Heart left ventricle (tissue), 16 donors: ENCODE results near the gene PSMF1. TPM values are rescaled to one million over a fixed set of nuclear protein-coding genes. Genes with fewer than 3 reads are reported as not detected.

ENCODE experiments used
- ATAC-seq, 4 donors: fragments of 200-7000 bp; cut with Tn5 transposase; one replicate each; pipeline ENCODE4 v1.9.1; 2020 to 2022; ENCODE audit warnings: moderate library complexity in 4 of 4, mild to moderate bottlenecking in 3 of 4, moderate number of reproducible peaks in 1 of 4
- DNase-seq, 5 donors: peaks; one replicate each; pipeline ENCODE4 v3.0.0-alpha.2; 2020
- H3K27ac ChIP-seq, 12 donors: fragments of 200-600 bp; sonication (generic) in 4 of 12; one replicate each; pipeline versions ENCODE4 v1.5.0 to v1.8.0; 2016 to 2022; ENCODE audit warnings: mild to moderate bottlenecking in 2 of 12
- H3K27me3 ChIP-seq, 9 donors: fragments of 200-600 bp; sonication (generic) in 2 of 9; one replicate each; pipeline versions ENCODE4 v1.5.1 to v1.8.0; 2016 to 2022; ENCODE audit warnings: mild to moderate bottlenecking in 3 of 9
- H3K36me3 ChIP-seq, 9 donors: fragments of 200-600 bp; sonication (generic) in 2 of 9; one replicate each; pipeline versions ENCODE4 v1.5.0 to v1.8.0; 2018 to 2022; ENCODE audit warnings: mild to moderate bottlenecking in 2 of 9
- H3K4me1 ChIP-seq, 12 donors: fragments of 200-600 bp; sonication (generic) in 4 of 12; one replicate each; pipeline versions ENCODE4 v1.5.0 to v1.8.0; 2016 to 2022; ENCODE audit warnings: mild to moderate bottlenecking in 3 of 12
- H3K4me3 ChIP-seq, 12 donors: fragments of 200-600 bp; sonication (generic) in 4 of 12; one replicate each; pipeline versions ENCODE4 v1.5.0 to v1.8.0; 2017 to 2022; ENCODE audit warnings: mild to moderate bottlenecking in 9 of 12, moderate library complexity in 4 of 12
- H3K9me3 ChIP-seq, 12 donors: fragments of 200-600 bp; sonication (generic) in 4 of 12; one replicate each; pipeline versions ENCODE4 v1.5.0 to v1.8.0; 2016 to 2022; ENCODE audit warnings: mild to moderate bottlenecking in 1 of 12
- CTCF ChIP-seq, 12 donors: fragments of 200-600 bp; sonication (generic) in 4 of 12; IDR thresholded peaks; one replicate each; pipeline versions ENCODE4 v1.5.0 to v1.8.0; 2018 to 2022; ENCODE audit warnings: antibody characterized with exemption in 12 of 12, mild to moderate bottlenecking in 5 of 12
- POLR2A ChIP-seq, 2 donors: fragments of 450-650 bp; IDR thresholded peaks; one replicate each; pipeline ENCODE4 v1.6.1; 2017; ENCODE audit warnings: antibody characterized with exemption in 2 of 2, mild to moderate bottlenecking in 2 of 2, moderate library complexity in 2 of 2
- WGBS, 4 donors: extraction: QIAGEN DNeasy Blood & Tissue Kit in 2 of 4; methylation state at CpG; one replicate each; pipeline versions ENCODE4 v1.1.5 to v1.1.7; 2013 to 2018; 5-methylcytosine and 5-hydroxymethylcytosine counted together
- intact Hi-C, 10 donors: fragments of 100-400 bp; cut with DNase I; formaldehyde crosslinking; loops; one replicate each; pipeline versions ENCODE4 v1.11.1 to v1.14.2; 2022
- polyA plus RNA-seq, 2 donors: library from polyadenylated mRNA; stranded (reverse); fragments of 200-250 nt; gene quantifications; one replicate each; pipeline ENCODE4 v1.2.3, GENCODE V29; 2013
- total RNA-seq, 9 donors: library from RNA; depleted of rRNA in 2 of 9; stranded (reverse); fragments of >200 nt in 2 of 9; fragmentation: NEBNext Ultra II Directional in 3 of 9; extraction: Animal tissue kit (Norgen Biotek cat#: 25700) in 3 of 9; gene quantifications; one replicate each; pipeline versions ENCODE4 v1.1.0 to v1.2.4, GENCODE V29; 2016 to 2023
- donor health status: ischemic (EF 13 %, LVEDD 7.1; RV severe dilation, severe dysfunction).
- donor health status: healthy with polysubstance abuse.
- donor health status: DM: no; HTN: yes; CAD: no.
- donor health status: DM: no; HTN: no; CAD: no.
- donor health status: ischemic (EF 25% LVEDD 6.9; RV normal size, moderate dysfunction).
- donor health status: ischemic (EF 25% LVEDD 5.7; RV mildly dilated, moderate dysfunction).
- donor health status: healthy.
- donor health status: DM: yes; HTN: yes; CAD: no.
- donor health status: ischemic (EF 35%, LVEDD 5.7; RV mildly dilated, moderate dysfunction).
- donor health status: nonischemic (EF 11% LVEDD 7.7; RV severe dilation, severe dysfunction).
- donor health status: DM: yes; HTN: yes; CAD: no.
- donor health status: PGD.
- donor health status: ischemic (EF 29% LVEDD 5.4; RV normal size, mild dysfunction).
- donor health status: nonischemic (EF 23%, LVEDD 6.1; RV moderate dilation, normal function).

Gene PSMF1
- total and polyA plus RNA-seq, 11 donors: 24.6 to 184 (median 133) TPM

GRCh38 chr20:1174787-1175186 is 56.4 kb downstream of the PSMF1 start:
- no peak for TF ChIP-seq CTCF (IDR thresholded peaks at IDR 0.05)
- TF ChIP-seq POLR2A (IDR thresholded peaks at IDR 0.05): no peak
- Histone ChIP-seq H3K27ac (no peak overlapping the region), H3K36me3 (peaks cover 0 to 57% (median 46%) of the 10 kb centered on the region in 9 donors), H3K4me1 (no peaks in the 10 kb centered on the region), H3K9me3 (no peaks in the 10 kb centered on the region), H3K4me3 (no peak overlapping the region), H3K27me3 (no peaks in the 10 kb centered on the region)
- DNase-seq (no peak), ATAC-seq (no peak)
- 87 to 91% (median 90%) methylated on average over 8 of the region's 8 CpGs for WGBS, 4 donors
- intact Hi-C loops: loop anchor here in 1 of 10 donors (5.0 kb wide), 1 partner anchor 38 kb away; no protein-coding TSS in a partner anchor

- no peak overlapping the region for H3K4me3 ChIP-seq
- intact Hi-C loops: loop anchor here in 1 of 10 donors (5.0 kb wide), 1 partner anchor 35 kb away; no protein-coding TSS in a partner anchor
- peak in 2 of 12 donors; percentile 7 to 16 for TF ChIP-seq CTCF (IDR thresholded peaks at IDR 0.05)
- no peak for TF ChIP-seq POLR2A (IDR thresholded peaks at IDR 0.05)
- no peaks in the 10 kb centered on the region for H3K9me3 ChIP-seq
- 80 to 91% (median 84%) methylated on average over 5 of the region's 5 CpGs for whole genome bisulfite sequencing, 4 donors
- no peaks in the 10 kb centered on the region for H3K4me1 ChIP-seq
- no peaks in the 10 kb centered on the region for H3K27me3 ChIP-seq
- no peak overlapping the region for H3K27ac ChIP-seq
- ATAC-seq: peak in 1 of 4 donors; percentile 15
- no peak for DNase-seq
- H3K36me3 ChIP-seq: peaks cover 0 to 31% (median 21%) of the 10 kb centered on the region in 9 donors
These were observed 59.3 kb downstream of the PSMF1 start for GRCh38 chr20:1177680-1178079.

GRCh38 chr20:1178103-1178502 is 59.7 kb downstream of the PSMF1 start:
- intact Hi-C loops: loop anchor here in 1 of 10 donors (5.0 kb wide), 1 partner anchor 34 kb away; no protein-coding TSS in a partner anchor
- DNase-seq (no peak), ATAC-seq (no peak)
- H3K36me3 ChIP-seq: peaks cover 0 to 29% (median 17%) of the 10 kb centered on the region in 9 donors
- no peak overlapping the region for H3K27ac ChIP-seq
- H3K4me3 ChIP-seq: no peak overlapping the region
- no peaks in the 10 kb centered on the region for H3K4me1 ChIP-seq
- no peak for TF ChIP-seq CTCF (IDR thresholded peaks at IDR 0.05)
- H3K27me3 ChIP-seq: no peaks in the 10 kb centered on the region
- H3K9me3 ChIP-seq: no peaks in the 10 kb centered on the region
- 79 to 85% (median 83%) methylated on average over 3 of the region's 3 CpGs for WGBS, 4 donors

GRCh38 chr20:1178623-1179022 is 60.2 kb downstream of the PSMF1 start:
- TF ChIP-seq POLR2A (IDR thresholded peaks at IDR 0.05) (no peak), CTCF (IDR thresholded peaks at IDR 0.05) (no peak)
- DNase-seq: no peak
- H3K27me3 ChIP-seq: peaks cover 0 to 3% (median 0%) of the 10 kb centered on the region in 9 donors
- ATAC-seq: no peak
- H3K4me1 ChIP-seq: peaks cover 0 to 2% (median 0%) of the 10 kb centered on the region in 12 donors
- H3K4me3 ChIP-seq: no peak overlapping the region
- WGBS, 4 donors: 91 to 98% (median 92%) methylated on average over 3 of the region's 3 CpGs
- H3K36me3 ChIP-seq: peaks cover 0 to 27% (median 12%) of the 10 kb centered on the region in 9 donors
- no peaks in the 10 kb centered on the region for H3K9me3 ChIP-seq
- intact Hi-C loops: loop anchor here in 1 of 10 donors (5.0 kb wide), 1 partner anchor 34 kb away; no protein-coding TSS in a partner anchor
- no peak overlapping the region for H3K27ac ChIP-seq
